OCI-LY3 (cell line): Measurements from ENCODE around the gene ELFN2.

ENCODE experiments used
- H2AFZ ChIP-seq: fragments of 200-600, 300-600 bp; shearing (Covaris generic); 2 replicates; pipeline ENCODE4 v1.6.0; 2014; ENCODE audit warnings: antibody characterized with exemption, low read depth, low read length
- H3K27ac ChIP-seq: fragments of 200-600, 300-600 bp; sonication (generic); 2 replicates; pipeline ENCODE4 v1.5.1; 2014; ENCODE audit warnings: mild to moderate bottlenecking, low read length, moderate library complexity, mixed read lengths
- H3K27me3 ChIP-seq: fragments of 200-600, 300-600 bp; sonication (generic); 2 replicates; pipeline ENCODE4 v1.6.1; 2014; ENCODE audit warnings: low read depth, low read length, mixed read lengths
- H3K36me3 ChIP-seq: fragments of 200-600, 300-600 bp; sonication (generic); replicated peaks from 2 replicates; pipeline ENCODE3; 2014; ENCODE audit warnings: low read depth, low read length, mixed read lengths
- H3K4me1 ChIP-seq: fragments of 300-600, 200-600 bp; sonication (generic); 2 replicates; pipeline ENCODE4 v1.6.1; 2014; ENCODE audit warnings: low read length, mixed read lengths
- H3K4me2 ChIP-seq: fragments of 200-600, 300-600 bp; sonication (generic); 2 replicates; pipeline ENCODE4 v1.6.1; 2014; ENCODE audit warnings: low read length, mixed read lengths
- H3K4me3 ChIP-seq: fragments of 300-600, 200-600 bp; sonication (generic); 2 replicates; pipeline ENCODE4 v1.5.1; 2014; ENCODE audit warnings: antibody characterized with exemption, mild to moderate bottlenecking, low read length, moderate library complexity
- H3K79me2 ChIP-seq: fragments of 300-600, 200-600 bp; shearing (Covaris generic); 2 replicates; pipeline ENCODE4 v1.6.1; 2014; ENCODE audit warnings: mild to moderate bottlenecking, low read length, mixed read lengths
- H3K9ac ChIP-seq: fragments of 300-600, 200-600 bp; shearing (Covaris generic); 2 replicates; pipeline ENCODE4 v1.6.0; 2014; ENCODE audit warnings: mild to moderate bottlenecking, low read length, moderate library complexity
- H3K9me3 ChIP-seq: fragments of 200-600, 300-600 bp; shearing (Covaris generic); 2 replicates; pipeline ENCODE4 v1.6.1; 2014; ENCODE audit warnings: low read length, mixed read lengths; ENCODE audit not compliant: insufficient read depth
- H4K20me1 ChIP-seq: fragments of 200-600, 300-600 bp; sonication (generic); 2 replicates; pipeline ENCODE4 v1.6.1; 2016; ENCODE audit warnings: low read length, mixed read lengths; ENCODE audit not compliant: insufficient read depth
- CTCF ChIP-seq: fragments of 200-600, 300-600 bp; sonication (generic); IDR thresholded peaks from 2 replicates; pipeline ENCODE4 v1.5.1; 2014; ENCODE audit warnings: antibody characterized with exemption, low read length, low read depth
- EZH2phosphoT487 ChIP-seq: fragments of 200-600 bp; shearing (Covaris generic); IDR thresholded peaks from 2 replicates; pipeline ENCODE4 v1.6.1; 2018; ENCODE audit warnings: antibody characterized with exemption, mixed run types, low read depth

The ELFN2 gene

GRCh38 chr22:37442537-37442936 is 15.3 kb upstream of the ELFN2 start:
- H3K4me2 ChIP-seq, result no peak overlapping the region; the same call in 1 of the 2 replicates
- H3K79me2 ChIP-seq, result no peaks in the 10 kb centered on the region
- no peak for TF ChIP-seq EZH2phosphoT487
- TF ChIP-seq CTCF, result no peak
- no peaks in the 10 kb centered on the region for H4K20me1 ChIP-seq
- no peak overlapping the region for H3K4me3 ChIP-seq
- no peaks in the 10 kb centered on the region for H3K4me1 ChIP-seq
- H3K27ac ChIP-seq, result no peak overlapping the region
- H3K36me3 ChIP-seq, result no peaks in the 10 kb centered on the region
- H3K9me3 ChIP-seq, result no peaks in the 10 kb centered on the region
- no peak overlapping the region for H3K9ac ChIP-seq
- H2AFZ ChIP-seq, result no peak overlapping the region
- H3K27me3 ChIP-seq, result peaks cover 52% of the 10 kb centered on the region

- no peaks in the 10 kb centered on the region for H3K4me1 ChIP-seq
- TF ChIP-seq CTCF (no peak), EZH2phosphoT487 (no peak)
- H3K27me3 ChIP-seq, result peaks cover 48% of the 10 kb centered on the region
- no peak overlapping the region for H3K27ac ChIP-seq
- no peak overlapping the region for H3K4me2 ChIP-seq
- no peak overlapping the region for H3K4me3 ChIP-seq
- no peaks in the 10 kb centered on the region for H4K20me1 ChIP-seq
- no peaks in the 10 kb centered on the region for H3K79me2 ChIP-seq
- H3K9me3 ChIP-seq, result no peaks in the 10 kb centered on the region
- no peak overlapping the region for H3K9ac ChIP-seq
- H2AFZ ChIP-seq, result no peak overlapping the region
- H3K36me3 ChIP-seq, result no peaks in the 10 kb centered on the region
Measured at GRCh38 chr22:37442135-37442534, 14.9 kb upstream of the ELFN2 start.

GRCh38 chr22:37440875-37441274 is 13.6 kb upstream of the ELFN2 start:
- no peaks in the 10 kb centered on the region for H3K4me1 ChIP-seq
- H4K20me1 ChIP-seq, result no peaks in the 10 kb centered on the region
- no peaks in the 10 kb centered on the region for H3K79me2 ChIP-seq
- H2AFZ ChIP-seq, result no peak overlapping the region
- no peak overlapping the region for H3K4me3 ChIP-seq
- no peak overlapping the region for H3K4me2 ChIP-seq
- no peak overlapping the region for H3K27ac ChIP-seq
- no peaks in the 10 kb centered on the region for H3K36me3 ChIP-seq
- H3K9ac ChIP-seq, result no peak overlapping the region
- H3K27me3 ChIP-seq, result peaks cover 46% of the 10 kb centered on the region
- H3K9me3 ChIP-seq, result no peaks in the 10 kb centered on the region
- no peak for TF ChIP-seq CTCF
- TF ChIP-seq EZH2phosphoT487, result no peak

- H3K36me3 ChIP-seq, result no peaks in the 10 kb centered on the region
- H3K79me2 ChIP-seq, result no peaks in the 10 kb centered on the region
- no peaks in the 10 kb centered on the region for H3K9me3 ChIP-seq
- no peak overlapping the region for H3K4me2 ChIP-seq
- no peaks in the 10 kb centered on the region for H4K20me1 ChIP-seq
- no peak overlapping the region for H3K4me3 ChIP-seq
- TF ChIP-seq EZH2phosphoT487 (no peak), CTCF (no peak)
- no peak overlapping the region for H3K27ac ChIP-seq
- no peak overlapping the region for H3K9ac ChIP-seq
- peaks cover 44% of the 10 kb centered on the region for H3K27me3 ChIP-seq
- no peak overlapping the region for H2AFZ ChIP-seq
- H3K4me1 ChIP-seq, result no peaks in the 10 kb centered on the region
Measured at GRCh38 chr22:37439347-37439746, 12.1 kb upstream of the ELFN2 start.
